Stomach (tissue), 9 donors: ENCODE results near the gene LY6G5C. TPM values are rescaled to one million over a fixed set of nuclear protein-coding genes. Genes with fewer than 3 reads are reported as not detected.

Experiments
- DNase-seq, 2 donors: peaks; one replicate each; pipeline versions ENCODE4 v3.0.0 to v3.0.0-alpha.2; 2013 to 2019
- H3K27ac ChIP-seq, 5 donors: fragments of 200-600 bp in 4 of 5; sonication (generic) in 4 of 5; one replicate each; pipeline ENCODE4 v1.5.1; 2013 to 2019; ENCODE audit warnings: mild to moderate bottlenecking in 1 of 5, moderate library complexity in 1 of 5
- H3K27me3 ChIP-seq, 3 donors: fragments of 200-600 bp; sonication (generic); one replicate each; pipeline ENCODE4 v1.5.1; 2017 to 2019; ENCODE audit warnings: mixed run types in 1 of 3
- H3K36me3 ChIP-seq, 4 donors: fragments of 200-600 bp; sonication (generic); 1 replicate in 3 of 4; 2 replicates in 1 of 4; pipeline ENCODE4 v1.5.1; 2016 to 2019
- H3K4me1 ChIP-seq, 4 donors: fragments of 200-600 bp; sonication (generic); one replicate each; pipeline ENCODE4 v1.5.1; 2016 to 2019
- H3K4me3 ChIP-seq, 4 donors: fragments of 200-600 bp; sonication (generic) in 3 of 4; one replicate each; pipeline ENCODE4 v1.5.1; 2016 to 2019; ENCODE audit warnings: mild to moderate bottlenecking in 1 of 4
- H3K9me3 ChIP-seq, 4 donors: fragments of 200-600 bp; sonication (generic); one replicate each; pipeline ENCODE4 v1.5.1; 2016 to 2019
- CTCF ChIP-seq, 7 experiments: fragments of 450-650 bp in 4 of 7; fragments of 200-600 bp in 3 of 7; sonication (generic) in 3 of 7; IDR thresholded peaks; one replicate each; pipeline ENCODE4 v1.5.1; 2016 to 2019; ENCODE audit warnings: antibody characterized with exemption in 7 of 7, control low read depth in 2 of 7, mild to moderate bottlenecking in 1 of 7
- EP300 ChIP-seq: sonication (generic); formaldehyde crosslinking; IDR thresholded peaks from one replicate; pipeline ENCODE4 v1.6.1; 2017; ENCODE audit warnings: antibody characterized with exemption
- POLR2A ChIP-seq, 4 donors: fragments of 450-650 bp; IDR thresholded peaks; one replicate each; pipeline ENCODE4 v1.6.1; 2016; ENCODE audit warnings: antibody characterized with exemption in 4 of 4, control low read depth in 2 of 4, mild to moderate bottlenecking in 1 of 4, moderate library complexity in 1 of 4
- POLR2AphosphoS5 ChIP-seq, 3 donors: sonication (generic); formaldehyde crosslinking; IDR thresholded peaks; one replicate each; pipeline ENCODE4 v1.6.1; 2016; ENCODE audit warnings: antibody characterized with exemption in 3 of 3
- WGBS, 5 donors: extraction: QIAGEN DNeasy Blood & Tissue Kit in 3 of 5; methylation state at CpG; one replicate each; pipeline versions ENCODE4 v1.1.5 to v1.1.7; 2013 to 2018; 5-methylcytosine and 5-hydroxymethylcytosine counted together
- intact Hi-C: fragments of 100-400 bp; cut with DNase I; formaldehyde crosslinking; loops from one replicate; pipeline ENCODE4 v1.15.1; 2023; ENCODE audit warnings: low total_unique reads
- polyA plus RNA-seq, 3 donors: library from polyadenylated mRNA; stranded (reverse); fragments of 200-250 nt; gene quantifications; one replicate each; pipeline ENCODE4 v1.2.3, GENCODE V29; 2013
- total RNA-seq, 5 donors: library from RNA; depleted of rRNA; stranded (reverse); fragments of >200 nt; gene quantifications; one replicate each; pipeline versions ENCODE4 v1.1.0 to v1.2.3, GENCODE V29; 2014 to 2016
- donor health status: healthy with polysubstance abuse.
- donor health status: Bipolar disorder and iron deficiency.
- donor health status: healthy.

Gene LY6G5C
- total and polyA plus RNA-seq, 8 donors = 1.8 to 4.9 (median 2.7) TPM; not detected in 5

GRCh38 chr6:31636698-31637596, 43.9 kb downstream of the LY6G5C start:
- DNase-seq = no peak
- Histone ChIP-seq H3K36me3 (peaks cover 91 to 100% (median 100%) of the 10 kb centered on the region in 4 donors), H3K27me3 (no peaks in the 10 kb centered on the region), H3K27ac (peak overlapping the region in 1 of 5 donors; percentile 8), H3K9me3 (no peaks in the 10 kb centered on the region), H3K4me3 (no peak overlapping the region), H3K4me1 (no peaks in the 10 kb centered on the region)
- TF ChIP-seq POLR2AphosphoS5 (IDR thresholded peaks at IDR 0.05) (no peak), POLR2A (IDR thresholded peaks at IDR 0.05) (no peak), CTCF (IDR thresholded peaks at IDR 0.05) (no peak), EP300 (no peak)
- WGBS, 5 donors = 75 to 79% (median 77%) methylated on average over 27 of the region's 27 CpGs
- intact Hi-C loops = no loop called here

- TF ChIP-seq POLR2A (IDR thresholded peaks at IDR 0.05) (no peak), EP300 (no peak), CTCF (IDR thresholded peaks at IDR 0.05) (no peak), POLR2AphosphoS5 (IDR thresholded peaks at IDR 0.05) (no peak)
- WGBS, 5 donors = 65 to 80% (median 76%) methylated on average over 11 of the region's 11 CpGs
- Histone ChIP-seq H3K4me1 (no peaks in the 10 kb centered on the region), H3K36me3 (peaks cover 91 to 100% (median 100%) of the 10 kb centered on the region in 4 donors), H3K9me3 (no peaks in the 10 kb centered on the region), H3K27me3 (no peaks in the 10 kb centered on the region), H3K4me3 (no peak overlapping the region), H3K27ac (no peak overlapping the region)
- intact Hi-C loops = no loop called here
- DNase-seq = no peak
Measured at GRCh38 chr6:31634969-31635575, 45.8 kb downstream of the LY6G5C start.

DNA sequence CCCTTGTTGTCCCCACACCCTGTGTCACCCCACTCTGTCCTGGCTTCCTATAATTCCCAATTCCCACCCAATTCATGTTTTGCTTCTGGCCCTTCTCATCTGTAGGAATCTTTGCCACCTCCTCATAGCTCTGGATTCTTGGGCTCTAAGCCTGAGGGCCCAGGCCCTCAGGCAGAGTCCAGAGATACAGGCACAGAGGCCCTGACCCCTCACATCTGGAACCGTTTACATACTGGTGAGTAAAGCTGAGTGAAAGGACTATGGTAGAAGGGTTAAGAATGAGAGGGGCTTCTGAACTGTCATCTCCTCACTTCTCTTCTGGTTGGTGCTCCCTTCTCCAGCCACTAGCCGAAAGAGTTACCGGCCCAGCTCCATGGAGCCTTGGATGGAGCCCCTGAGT, 46.7 kb downstream of the LY6G5C start:
- TF ChIP-seq POLR2A (IDR thresholded peaks at IDR 0.05) (no peak), CTCF (IDR thresholded peaks at IDR 0.05) (no peak), EP300 (no peak), POLR2AphosphoS5 (IDR thresholded peaks at IDR 0.05) (no peak)
- Histone ChIP-seq H3K9me3 (no peaks in the 10 kb centered on the region), H3K27me3 (no peaks in the 10 kb centered on the region), H3K36me3 (peaks cover 91 to 100% (median 100%) of the 10 kb centered on the region in 4 donors), H3K4me1 (no peaks in the 10 kb centered on the region), H3K4me3 (no peak overlapping the region), H3K27ac (no peak overlapping the region)
- intact Hi-C loops = no loop called here
- DNase-seq = no peak
- 76 to 96% (median 91%) methylated on average over 3 of the region's 3 CpGs for WGBS, 5 donors

DNA sequence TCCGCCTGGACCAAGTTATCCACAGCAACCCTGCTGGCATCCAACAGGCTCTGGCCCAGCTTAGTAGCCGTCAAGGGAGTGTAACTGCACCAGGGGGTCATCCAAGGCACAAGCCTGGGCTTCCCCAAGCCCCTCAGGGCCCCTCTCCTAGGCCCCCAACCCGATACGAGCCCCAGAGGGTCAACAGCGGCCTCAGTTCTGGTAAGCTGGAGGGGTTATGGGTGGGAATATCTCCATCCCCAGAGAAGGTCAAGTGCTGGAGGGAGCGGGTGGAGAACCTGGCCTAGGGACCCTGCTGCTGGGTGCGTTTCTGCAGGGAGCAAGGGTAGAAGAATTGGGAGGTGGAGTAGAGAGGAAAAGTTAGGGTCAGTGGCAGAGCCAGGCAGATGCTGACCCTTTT, 47.4 kb downstream of the LY6G5C start:
- no peaks in the 10 kb centered on the region for H3K4me1 ChIP-seq
- DNase-seq = no peak
- TF ChIP-seq EP300 (no peak), POLR2A (IDR thresholded peaks at IDR 0.05) (no peak), POLR2AphosphoS5 (IDR thresholded peaks at IDR 0.05) (no peak), CTCF (IDR thresholded peaks at IDR 0.05) (no peak)
- 87 to 96% (median 90%) methylated on average over 7 of the region's 7 CpGs for WGBS, 5 donors
- peaks cover 94 to 100% (median 100%) of the 10 kb centered on the region in 4 donors for H3K36me3 ChIP-seq
- intact Hi-C loops = no loop called here
- H3K4me3 ChIP-seq = no peak overlapping the region
- H3K9me3 ChIP-seq = no peaks in the 10 kb centered on the region
- H3K27ac ChIP-seq = peak overlapping the region in 1 of 5 donors; percentile 1
- no peaks in the 10 kb centered on the region for H3K27me3 ChIP-seq
